Uterus (tissue), 4 donors: Measurements from ENCODE around the gene PAAF1. TPM values are rescaled to one million over a fixed set of nuclear protein-coding genes. Genes with fewer than 3 reads are reported as not detected.

ENCODE experiments used
- DNase-seq, 2 donors: peaks; one replicate each; pipeline ENCODE4 v3.0.0-alpha.2; 2019 to 2020
- H3K27ac ChIP-seq, 2 donors: fragments of 200-600 bp; sonication (generic); 1 replicate in 1 of 2; 2 replicates in 1 of 2; pipeline ENCODE4 v1.5.1; 2016 to 2018
- H3K27me3 ChIP-seq, 2 donors: fragments of 200-600 bp; sonication (generic); one replicate each; pipeline ENCODE4 v1.5.1; 2018 to 2019; ENCODE audit warnings: control low read depth in 1 of 2
- H3K36me3 ChIP-seq, 2 donors: fragments of 200-600 bp; sonication (generic); one replicate each; pipeline ENCODE4 v1.5.1; 2019; ENCODE audit warnings: control low read depth in 1 of 2
- H3K4me1 ChIP-seq, 2 donors: fragments of 200-600 bp; sonication (generic); one replicate each; pipeline ENCODE4 v1.5.1; 2018 to 2019; ENCODE audit warnings: control low read depth in 1 of 2
- H3K4me3 ChIP-seq, 2 donors: fragments of 200-600 bp; sonication (generic); 1 replicate in 1 of 2; 2 replicates in 1 of 2; pipeline ENCODE4 v1.5.1; 2018 to 2019; ENCODE audit warnings: mild to moderate bottlenecking in 1 of 2
- H3K9me3 ChIP-seq, 2 donors: fragments of 200-600 bp; sonication (generic); one replicate each; pipeline ENCODE4 v1.5.1; 2019; ENCODE audit warnings: control low read depth in 1 of 2
- POLR2A ChIP-seq, 2 donors: fragments of 450-650 bp; IDR thresholded peaks; one replicate each; pipeline ENCODE4 v1.6.1; 2016; ENCODE audit warnings: antibody characterized with exemption in 2 of 2, mild to moderate bottlenecking in 1 of 2, moderate library complexity in 1 of 2
- intact Hi-C: fragments of 100-400 bp; cut with DNase I; formaldehyde crosslinking; loops from one replicate; pipeline ENCODE4 v1.15.1; 2023; ENCODE audit warnings: low total_unique reads
- total RNA-seq, 4 donors: library from RNA; depleted of rRNA in 3 of 4; stranded (reverse); fragments of >200 nt in 3 of 4; gene quantifications; one replicate each; pipeline versions ENCODE4 v1.1.0 to v1.2.4, GENCODE V29; 2014 to 2023
- TF ChIP-seq, protein P1 (sequence below), 4 experiments: fragments of 200-600 bp in 2 of 4; fragments of 450-650 bp in 2 of 4; sonication (generic) in 2 of 4; IDR thresholded peaks; one replicate each; pipeline ENCODE4 v1.5.1; 2016 to 2019; ENCODE audit warnings: antibody characterized with exemption in 4 of 4, mild to moderate bottlenecking in 2 of 4, moderate library complexity in 1 of 4
- donor health status: DM: yes; HTN: yes; CAD: no.

PAAF1 gene
- total RNA-seq, 4 donors from 2014 or later, result 0.59 to 20.8 (median 9.0) TPM

DNA sequence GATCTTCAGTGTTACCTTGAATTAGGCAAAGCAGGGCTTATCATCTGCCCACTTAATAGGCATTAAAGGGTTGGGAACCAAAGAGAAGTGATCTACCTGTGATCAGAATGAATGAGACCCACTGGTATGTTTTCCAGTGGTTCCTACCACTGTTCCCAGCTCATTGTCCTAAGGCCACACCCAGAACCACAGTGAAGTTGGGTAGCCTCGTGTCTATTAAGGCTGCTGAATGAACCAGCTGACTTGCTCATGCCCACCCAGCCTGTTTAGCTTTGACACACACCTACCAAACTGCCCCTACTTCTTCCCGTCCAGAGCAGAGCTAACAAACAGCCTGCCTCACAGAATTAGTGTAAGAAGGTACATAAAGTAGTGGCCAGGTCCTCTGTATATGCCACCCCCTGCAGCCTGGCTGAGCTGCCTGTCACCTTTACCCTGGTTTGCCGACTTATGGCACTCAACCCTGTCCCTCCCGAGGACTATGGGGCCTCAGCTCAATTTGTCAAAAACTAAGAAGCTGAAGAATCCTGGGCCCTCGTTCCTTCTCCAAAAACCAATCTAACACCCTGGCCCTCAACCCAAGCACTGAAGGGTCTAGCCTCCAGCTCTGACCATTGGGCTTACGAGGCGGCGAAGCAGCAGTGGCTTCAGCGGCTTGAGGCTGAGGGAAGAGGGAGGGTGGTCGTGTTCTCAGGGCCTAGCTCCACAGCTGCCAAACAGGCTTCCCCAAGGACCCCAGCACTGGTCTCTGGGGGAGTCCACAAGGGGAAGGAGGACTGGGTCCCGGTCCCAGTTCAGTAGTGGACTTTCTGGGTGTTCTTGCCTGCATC, 96.0 kb downstream of the PAAF1 start:
- no peak for DNase-seq
- Histone ChIP-seq H3K27ac (no peak overlapping the region), H3K4me1 (no peaks in the 10 kb centered on the region), H3K27me3 (no peaks in the 10 kb centered on the region), H3K36me3 (no peaks in the 10 kb centered on the region), H3K4me3 (no peak overlapping the region), H3K9me3 (no peaks in the 10 kb centered on the region)
- TF ChIP-seq POLR2A (IDR thresholded peaks at IDR 0.05), result no peak
- TF ChIP-seq, protein P1, sequence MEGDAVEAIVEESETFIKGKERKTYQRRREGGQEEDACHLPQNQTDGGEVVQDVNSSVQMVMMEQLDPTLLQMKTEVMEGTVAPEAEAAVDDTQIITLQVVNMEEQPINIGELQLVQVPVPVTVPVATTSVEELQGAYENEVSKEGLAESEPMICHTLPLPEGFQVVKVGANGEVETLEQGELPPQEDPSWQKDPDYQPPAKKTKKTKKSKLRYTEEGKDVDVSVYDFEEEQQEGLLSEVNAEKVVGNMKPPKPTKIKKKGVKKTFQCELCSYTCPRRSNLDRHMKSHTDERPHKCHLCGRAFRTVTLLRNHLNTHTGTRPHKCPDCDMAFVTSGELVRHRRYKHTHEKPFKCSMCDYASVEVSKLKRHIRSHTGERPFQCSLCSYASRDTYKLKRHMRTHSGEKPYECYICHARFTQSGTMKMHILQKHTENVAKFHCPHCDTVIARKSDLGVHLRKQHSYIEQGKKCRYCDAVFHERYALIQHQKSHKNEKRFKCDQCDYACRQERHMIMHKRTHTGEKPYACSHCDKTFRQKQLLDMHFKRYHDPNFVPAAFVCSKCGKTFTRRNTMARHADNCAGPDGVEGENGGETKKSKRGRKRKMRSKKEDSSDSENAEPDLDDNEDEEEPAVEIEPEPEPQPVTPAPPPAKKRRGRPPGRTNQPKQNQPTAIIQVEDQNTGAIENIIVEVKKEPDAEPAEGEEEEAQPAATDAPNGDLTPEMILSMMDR (IDR thresholded peaks at IDR 0.05), result no peak
- intact Hi-C loops, result no loop called here

DNA sequence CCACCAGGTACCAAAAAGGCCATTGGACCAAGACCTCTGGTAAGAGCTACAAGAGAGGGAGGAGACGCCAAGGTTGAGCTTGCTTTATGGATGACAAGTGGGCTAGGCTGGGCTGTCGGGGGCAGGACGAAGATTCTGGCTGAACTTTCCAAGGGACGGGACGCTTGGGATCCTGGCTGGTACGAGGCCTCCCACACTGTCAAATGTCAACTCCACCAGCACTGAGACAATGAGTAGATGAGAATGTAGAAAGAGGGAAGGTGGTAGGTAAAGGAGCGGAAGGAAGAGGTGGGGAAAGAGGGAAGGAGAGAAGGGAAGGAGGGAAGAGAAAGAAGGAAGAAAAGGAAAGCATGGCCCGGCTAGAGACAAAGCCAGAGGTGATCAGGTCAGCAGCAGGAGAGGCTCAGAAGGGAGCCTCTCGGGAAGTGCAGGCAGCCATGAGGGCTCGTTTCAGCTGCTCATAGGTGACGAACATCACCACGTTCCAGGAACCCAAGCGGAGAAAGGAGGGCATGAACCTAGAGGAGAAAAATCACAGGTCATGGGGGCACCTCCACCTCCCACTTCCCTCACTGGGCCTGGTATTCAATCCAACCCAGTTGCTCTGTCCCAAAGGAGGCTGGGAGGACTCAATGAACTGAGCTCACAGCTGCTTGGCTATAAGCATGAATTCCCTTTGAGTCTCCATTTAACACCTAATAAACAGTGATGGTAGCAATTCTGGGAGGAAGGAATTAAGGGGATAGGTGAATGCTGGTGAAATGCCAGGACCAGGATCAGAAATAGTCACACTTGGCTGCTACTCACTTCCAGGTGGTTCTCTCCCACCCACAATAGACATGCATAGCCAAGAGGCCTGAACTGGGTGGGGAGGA, 98.0 kb downstream of the PAAF1 start:
- TF ChIP-seq, protein P1 (IDR thresholded peaks at IDR 0.05), result no peak
- no peak for TF ChIP-seq POLR2A (IDR thresholded peaks at IDR 0.05)
- Histone ChIP-seq H3K9me3 (no peaks in the 10 kb centered on the region), H3K27ac (no peak overlapping the region), H3K4me3 (no peak overlapping the region), H3K36me3 (no peaks in the 10 kb centered on the region), H3K27me3 (no peaks in the 10 kb centered on the region), H3K4me1 (no peaks in the 10 kb centered on the region)
- intact Hi-C loops, result no loop called here
- no peak for DNase-seq

DNA sequence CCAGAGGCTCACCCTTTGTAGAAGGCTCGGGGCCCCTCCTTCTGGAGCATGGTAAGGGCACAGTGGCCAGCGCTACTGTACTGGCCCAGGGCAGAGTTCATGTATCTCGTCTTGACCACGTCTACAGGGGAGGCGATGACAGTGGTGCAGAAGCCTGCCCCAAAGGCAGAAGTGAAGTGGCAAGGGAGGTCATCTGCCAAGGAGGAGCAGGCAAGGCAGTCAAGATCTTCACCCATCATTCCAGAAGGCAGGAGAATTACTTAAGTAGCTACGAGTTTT, 98.6 kb downstream of the PAAF1 start:
- Histone ChIP-seq H3K9me3 (no peaks in the 10 kb centered on the region), H3K27me3 (no peaks in the 10 kb centered on the region), H3K4me1 (no peaks in the 10 kb centered on the region), H3K4me3 (no peak overlapping the region), H3K36me3 (no peaks in the 10 kb centered on the region), H3K27ac (no peak overlapping the region)
- intact Hi-C loops, result no loop called here
- TF ChIP-seq, protein P1 (IDR thresholded peaks at IDR 0.05), result no peak
- TF ChIP-seq POLR2A (IDR thresholded peaks at IDR 0.05), result no peak
- DNase-seq, result no peak

DNA sequence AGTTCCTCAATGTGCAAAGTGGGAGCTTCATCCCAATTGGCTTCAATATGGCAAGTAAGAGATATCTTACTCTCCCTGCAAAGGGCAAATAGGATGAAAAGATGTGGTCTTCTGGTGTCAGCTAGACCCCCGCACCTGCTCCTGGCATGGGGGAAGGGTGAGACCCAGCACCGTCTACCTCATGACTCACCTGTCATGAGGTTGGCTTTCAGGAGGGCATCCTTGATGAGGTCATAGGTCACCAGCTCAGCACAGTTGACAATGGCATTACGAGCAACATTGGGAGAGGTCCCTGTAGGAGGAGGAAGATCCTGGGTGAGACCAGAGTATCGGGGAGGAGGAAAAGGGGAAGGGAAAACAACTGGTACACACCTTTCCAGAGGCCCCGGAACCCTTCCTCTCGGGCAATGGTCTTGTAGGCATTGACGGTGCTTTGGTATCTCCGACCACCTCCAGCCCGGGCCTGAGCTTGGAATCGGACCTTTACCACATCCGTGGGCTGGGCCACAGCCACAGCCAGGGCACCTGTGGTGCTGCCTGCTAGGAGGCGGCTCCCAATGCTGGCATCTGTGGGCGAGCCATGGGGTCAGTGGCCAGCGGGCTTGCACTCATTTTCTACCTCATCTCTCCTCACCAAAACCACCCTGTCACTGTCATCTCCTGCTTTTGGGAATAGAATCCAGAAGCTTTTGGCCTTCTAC, 99.8 kb downstream of the PAAF1 start:
- Histone ChIP-seq H3K27me3 (no peaks in the 10 kb centered on the region), H3K9me3 (no peaks in the 10 kb centered on the region), H3K36me3 (no peaks in the 10 kb centered on the region), H3K4me3 (no peak overlapping the region), H3K27ac (no peak overlapping the region), H3K4me1 (no peaks in the 10 kb centered on the region)
- intact Hi-C loops, result no loop called here
- no peak for TF ChIP-seq POLR2A (IDR thresholded peaks at IDR 0.05)
- TF ChIP-seq, protein P1 (IDR thresholded peaks at IDR 0.05), result no peak
- no peak for DNase-seq
